GM18498 (cell line): Measurements from ENCODE around the gene LMX1B.

Experiments used
- ATAC-seq: cut with Tn5 transposase; IDR thresholded peaks from one replicate; pipeline ENCODE4 v1.9.1; 2021; ENCODE audit warnings: mild to moderate bottlenecking, moderate library complexity; ENCODE audit not compliant: unreplicated experiment

LMX1B gene

DNA sequence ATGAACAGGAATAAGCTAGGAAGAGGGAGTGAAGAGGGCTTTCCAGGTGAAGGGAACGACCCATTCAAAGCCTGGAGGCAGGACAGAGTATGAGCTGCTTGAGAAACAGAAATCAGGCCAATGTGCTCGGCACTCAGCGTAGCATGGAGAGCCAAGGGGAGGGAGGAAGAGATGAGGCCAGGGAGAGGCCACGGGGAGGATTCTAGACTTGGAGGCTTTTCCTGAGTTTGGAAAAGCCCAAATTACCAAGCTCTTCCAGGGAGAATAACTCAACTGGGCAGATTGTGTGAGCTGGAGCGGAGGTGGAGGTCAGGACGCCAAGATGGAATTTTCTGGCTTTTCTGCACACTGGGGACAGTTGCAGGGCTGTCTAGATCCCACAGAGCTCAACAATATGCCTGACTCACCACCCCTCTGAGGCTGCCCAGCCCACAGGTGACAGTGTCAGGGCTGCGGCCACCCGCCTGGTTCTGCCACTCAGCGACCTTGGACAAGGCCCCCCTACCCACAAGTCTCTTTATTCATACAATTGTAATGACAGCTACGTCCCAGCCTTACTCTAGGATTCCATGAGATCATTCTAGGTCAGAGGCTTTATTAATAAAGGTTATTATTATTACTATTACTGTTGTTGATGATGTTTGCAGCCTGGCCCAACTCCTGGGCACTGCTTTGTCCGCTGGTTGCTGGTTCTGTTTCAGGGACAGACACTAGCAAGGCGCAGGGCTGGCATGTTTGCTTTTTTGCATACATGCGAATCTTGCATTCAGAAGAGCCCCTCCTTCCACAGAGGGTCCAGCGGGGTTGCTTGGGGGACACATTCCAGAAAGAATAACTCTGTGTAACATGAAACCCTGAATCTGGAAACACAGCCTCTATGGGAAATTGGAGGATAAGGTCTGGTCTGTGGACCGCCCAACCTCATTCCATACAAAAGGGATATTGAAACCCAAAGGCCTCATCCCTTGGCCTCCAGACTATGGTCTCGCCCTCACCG lies 9.4 kb upstream of the LMX1B start:
- no peak for ATAC-seq

GRCh38 chr9:126605792-126606482 lies 7.8 kb upstream of the LMX1B start:
- no peak for ATAC-seq

DNA sequence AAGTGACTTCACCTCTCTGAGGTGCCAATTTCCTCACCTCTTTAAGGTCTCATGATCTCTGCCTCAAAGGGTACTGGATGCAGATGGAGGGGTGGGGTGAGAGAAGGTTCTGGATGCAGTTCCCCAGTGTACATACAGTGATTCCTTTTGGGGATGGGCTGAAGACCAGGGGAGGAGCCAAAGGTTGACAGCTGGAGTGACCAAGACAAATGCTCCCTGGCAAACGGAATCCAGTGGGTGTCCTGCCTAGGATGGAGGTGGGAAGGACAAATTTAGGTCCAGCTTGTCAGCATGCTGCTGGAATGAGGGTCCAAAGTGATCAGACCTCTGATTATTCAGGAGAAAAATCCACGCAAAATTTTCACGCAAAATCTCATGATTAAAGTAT lies 7.3 kb upstream of the LMX1B start:
- ATAC-seq, result no peak

- no peak for ATAC-seq
Observed at GRCh38 chr9:126607086-126607485, 6.6 kb upstream of the LMX1B start.

DNA sequence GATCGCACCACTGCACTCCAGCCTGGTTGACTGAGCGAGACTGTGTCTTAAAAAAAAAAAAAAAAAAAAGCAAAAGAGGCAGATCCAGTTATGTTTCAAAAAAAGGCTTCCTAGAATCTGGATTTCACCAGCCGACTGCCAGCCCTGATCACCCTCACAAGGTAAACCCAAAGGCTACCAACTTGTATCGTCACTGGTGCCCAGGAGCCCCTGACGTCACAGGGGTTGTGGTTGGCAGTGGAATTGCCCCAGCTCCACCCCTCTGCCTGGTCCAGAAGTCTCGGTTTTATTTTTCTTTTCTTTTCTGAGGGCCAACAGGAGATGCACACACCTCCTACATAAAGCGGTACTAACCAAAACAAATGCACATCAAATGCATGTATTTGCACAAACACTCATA lies 6.0 kb upstream of the LMX1B start:
- no peak for ATAC-seq

DNA sequence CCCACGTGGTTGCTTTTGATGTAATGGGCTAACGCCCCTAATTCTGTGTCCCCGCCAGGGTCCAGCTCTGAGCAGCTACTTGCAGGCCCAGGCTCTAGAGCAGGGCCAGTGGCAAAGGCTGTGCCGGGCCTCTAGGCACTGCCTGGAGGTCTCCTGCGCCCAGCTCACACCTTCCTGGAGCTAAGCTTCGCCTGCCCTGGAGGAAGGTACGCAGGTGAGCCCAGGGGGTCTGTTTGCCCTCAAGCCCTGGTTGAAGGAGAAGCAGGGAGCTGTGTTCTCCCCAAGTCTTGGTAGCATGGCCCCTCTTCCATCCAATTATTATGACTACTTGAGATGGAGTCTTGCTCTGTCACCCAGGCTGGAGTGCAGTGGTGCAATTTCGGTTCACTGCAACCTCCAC lies 5.2 kb upstream of the LMX1B start:
- no peak for ATAC-seq

- no peak for ATAC-seq
Observed at GRCh38 chr9:126609191-126609590, 4.5 kb upstream of the LMX1B start.

DNA sequence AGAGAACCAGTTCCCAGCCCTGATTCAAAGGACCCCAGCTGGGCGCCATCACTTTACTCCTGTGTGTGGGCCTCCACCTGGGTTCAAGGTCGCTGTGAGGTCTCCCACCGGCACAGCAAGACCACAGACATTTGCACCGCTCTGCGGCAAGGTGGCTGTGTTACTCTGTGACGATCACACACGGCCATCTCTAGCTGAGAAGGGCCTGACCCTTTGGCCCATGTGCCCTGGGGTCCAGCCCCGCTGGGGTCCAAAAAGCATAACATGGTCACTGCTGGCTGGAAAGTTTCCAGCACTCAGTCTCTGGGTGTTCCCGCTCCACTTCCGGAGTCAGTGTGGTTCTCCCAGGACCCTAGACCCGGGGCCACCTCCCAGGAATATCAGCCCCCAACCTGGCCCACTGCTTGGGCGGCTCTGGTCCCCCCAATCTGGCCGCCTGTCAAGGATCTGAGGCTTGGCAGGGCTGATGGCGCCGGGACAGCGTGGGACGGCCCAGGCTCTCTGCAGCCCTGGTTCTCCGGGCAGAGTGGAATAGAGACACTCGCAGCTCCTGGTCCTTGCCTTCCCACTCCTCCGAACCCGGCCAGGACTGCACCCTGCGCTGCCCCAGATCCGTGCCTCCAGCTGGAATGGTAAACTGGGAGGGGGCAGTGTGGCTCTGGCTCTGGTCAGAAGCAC lies 3.9 kb upstream of the LMX1B start:
- no peak for ATAC-seq

GRCh38 chr9:126611193-126611591 lies 2.5 kb upstream of the LMX1B start:
- ATAC-seq, result no peak

DNA sequence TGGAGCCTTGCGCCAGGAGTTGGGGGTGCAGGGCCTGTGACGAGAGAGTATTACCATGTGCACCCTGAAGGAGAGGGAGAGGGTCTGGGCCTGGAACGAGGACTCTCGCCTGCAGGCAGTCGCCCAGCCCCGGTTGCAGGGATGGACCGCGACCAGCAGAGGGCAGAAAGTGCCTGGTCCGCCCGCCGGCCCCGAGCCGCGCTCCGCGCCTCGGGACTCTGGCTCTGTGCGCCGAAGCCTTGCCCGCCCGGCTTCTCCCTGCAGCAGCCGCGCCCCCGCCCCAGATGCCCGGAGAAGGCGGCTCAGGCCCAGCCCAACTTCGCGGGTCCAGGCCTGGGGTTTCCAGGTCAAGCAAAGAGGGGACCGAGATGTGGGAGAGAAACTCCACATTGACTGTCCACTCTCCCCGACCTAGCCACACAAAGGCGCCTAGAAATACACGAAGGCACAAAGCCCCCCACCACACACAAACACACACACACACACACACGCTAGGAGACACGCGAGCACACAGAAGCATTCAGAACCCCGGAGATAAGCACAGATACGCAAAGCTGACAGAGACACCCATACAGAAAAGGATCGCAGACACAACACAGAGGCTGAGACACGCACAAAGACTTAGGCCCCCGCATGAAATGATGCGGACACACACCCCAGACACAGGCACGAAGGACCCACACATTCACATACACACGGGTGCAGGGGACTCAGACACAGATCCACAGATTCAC lies 2.0 kb upstream of the LMX1B start:
- no peak for ATAC-seq

- ATAC-seq, result no peak
Observed at GRCh38 chr9:126612326-126612812, 1.4 kb upstream of the LMX1B start.

GRCh38 chr9:126612813-126613641 lies 701 bp upstream of the LMX1B start:
- ATAC-seq, result no peak

- ATAC-seq, result no peak
Observed at GRCh38 chr9:126614088-126614454, 343 bp downstream of the LMX1B start.

- no peak for ATAC-seq
Observed at GRCh38 chr9:126614455-126615244, 922 bp downstream of the LMX1B start.

DNA sequence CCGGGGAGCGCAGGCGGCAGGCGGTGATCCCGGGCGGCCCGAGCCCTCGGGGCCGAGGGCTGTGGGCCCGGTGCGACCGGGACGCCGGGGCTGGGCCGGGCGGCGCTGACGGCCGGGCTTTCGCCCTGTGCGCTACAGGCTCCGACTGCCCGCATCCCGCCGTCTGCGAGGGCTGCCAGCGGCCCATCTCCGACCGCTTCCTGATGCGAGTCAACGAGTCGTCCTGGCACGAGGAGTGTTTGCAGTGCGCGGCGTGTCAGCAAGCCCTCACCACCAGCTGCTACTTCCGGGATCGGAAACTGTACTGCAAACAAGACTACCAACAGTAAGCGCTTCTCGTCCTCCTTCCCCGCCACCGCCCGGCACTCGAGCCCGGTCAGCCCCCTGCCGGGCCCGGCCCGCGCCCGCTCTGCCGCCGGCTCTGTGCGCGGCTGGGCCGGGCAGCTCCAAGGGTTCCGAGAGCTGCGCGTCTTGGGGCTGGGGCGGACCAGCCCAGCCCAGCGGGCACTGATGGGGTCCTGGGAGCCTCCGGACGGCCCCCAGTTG lies 1.6 kb downstream of the LMX1B start:
- no peak for ATAC-seq

- ATAC-seq, result no peak
Observed at GRCh38 chr9:126615791-126616447, 2.2 kb downstream of the LMX1B start.

GRCh38 chr9:126616521-126616976 lies 2.8 kb downstream of the LMX1B start:
- no peak for ATAC-seq
